ENCODE results near the gene RGS13.

- TF ChIP-seq, protein P1, sequence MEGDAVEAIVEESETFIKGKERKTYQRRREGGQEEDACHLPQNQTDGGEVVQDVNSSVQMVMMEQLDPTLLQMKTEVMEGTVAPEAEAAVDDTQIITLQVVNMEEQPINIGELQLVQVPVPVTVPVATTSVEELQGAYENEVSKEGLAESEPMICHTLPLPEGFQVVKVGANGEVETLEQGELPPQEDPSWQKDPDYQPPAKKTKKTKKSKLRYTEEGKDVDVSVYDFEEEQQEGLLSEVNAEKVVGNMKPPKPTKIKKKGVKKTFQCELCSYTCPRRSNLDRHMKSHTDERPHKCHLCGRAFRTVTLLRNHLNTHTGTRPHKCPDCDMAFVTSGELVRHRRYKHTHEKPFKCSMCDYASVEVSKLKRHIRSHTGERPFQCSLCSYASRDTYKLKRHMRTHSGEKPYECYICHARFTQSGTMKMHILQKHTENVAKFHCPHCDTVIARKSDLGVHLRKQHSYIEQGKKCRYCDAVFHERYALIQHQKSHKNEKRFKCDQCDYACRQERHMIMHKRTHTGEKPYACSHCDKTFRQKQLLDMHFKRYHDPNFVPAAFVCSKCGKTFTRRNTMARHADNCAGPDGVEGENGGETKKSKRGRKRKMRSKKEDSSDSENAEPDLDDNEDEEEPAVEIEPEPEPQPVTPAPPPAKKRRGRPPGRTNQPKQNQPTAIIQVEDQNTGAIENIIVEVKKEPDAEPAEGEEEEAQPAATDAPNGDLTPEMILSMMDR (IDR thresholded peaks at IDR 0.05): no peak
- TF ChIP-seq ZFX (IDR thresholded peaks at IDR 0.05; ENCODE audit: borderline replicate concordance): no peak
These were observed 7.4 kb upstream of the RGS13 start for GRCh38 chr1:192628396-192629057.

Measured in 22Rv1 (cell line).